ENCODE measurements around the gene CHERP.

GRCh38 chr19:16561382-16561781, 19.1 kb upstream of the CHERP start:
- no peak for TF ChIP-seq CTCF (IDR thresholded peaks at IDR 0.05)
- no peak for TF ChIP-seq POLR2A (IDR thresholded peaks at IDR 0.05)
- TF ChIP-seq EP300 (IDR thresholded peaks at IDR 0.05), result no peak
